GM19023 (cell line): Measurements from ENCODE around the gene CARD11.
"Not testable (repeated sequence)": the region's sequence is repeated elsewhere in the genome, so short reads cannot be mapped to it uniquely, and the experiment has no call there.

ENCODE experiments used
- ATAC-seq: cut with Tn5 transposase; IDR thresholded peaks from one replicate; pipeline ENCODE4 v1.9.1; 2021; ENCODE audit warnings: mild to moderate bottlenecking, moderate library complexity; ENCODE audit not compliant: unreplicated experiment

Gene CARD11

DNA sequence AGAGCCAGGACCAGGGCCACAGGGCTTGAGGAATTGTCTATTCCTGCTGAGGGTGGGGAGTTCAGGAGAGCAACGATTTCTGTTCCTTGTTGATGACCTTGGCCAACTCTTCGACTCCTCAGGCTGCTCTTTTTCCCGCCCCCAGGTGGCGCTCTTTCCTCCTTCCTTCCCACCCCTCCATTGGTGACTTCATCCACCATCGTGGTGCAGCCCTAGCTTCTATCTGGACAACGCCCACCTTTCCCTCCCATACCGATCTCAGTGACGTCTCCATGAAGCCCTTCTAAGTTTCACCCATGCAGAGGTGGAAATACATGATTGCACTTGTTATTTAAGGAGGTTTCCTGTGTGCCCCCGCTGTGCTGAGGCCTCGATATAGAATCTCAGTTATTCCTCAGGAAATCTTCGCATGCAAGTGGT is 22.1 kb upstream of the CARD11 start:
- peak; percentile 42 for ATAC-seq

DNA sequence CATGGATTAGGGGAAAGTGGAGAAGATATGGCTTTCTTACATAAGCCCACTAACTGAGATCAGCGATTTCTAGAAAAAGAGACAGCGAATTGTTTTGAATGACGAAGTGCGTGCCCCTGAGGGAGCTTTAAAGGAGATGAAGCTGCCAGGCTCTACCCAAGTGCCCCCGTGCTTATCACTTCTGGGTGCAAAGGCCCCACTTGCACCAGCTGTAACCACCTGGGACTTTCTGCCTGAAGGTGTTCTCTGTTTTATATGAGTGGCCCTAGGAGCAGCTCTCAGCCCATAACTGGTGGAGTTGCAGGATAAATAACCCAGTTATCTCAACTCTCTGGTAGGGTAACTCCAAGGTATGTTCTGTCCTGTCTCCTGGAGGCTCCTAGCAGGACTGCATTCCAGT is 20.4 kb upstream of the CARD11 start:
- no peak for ATAC-seq

DNA sequence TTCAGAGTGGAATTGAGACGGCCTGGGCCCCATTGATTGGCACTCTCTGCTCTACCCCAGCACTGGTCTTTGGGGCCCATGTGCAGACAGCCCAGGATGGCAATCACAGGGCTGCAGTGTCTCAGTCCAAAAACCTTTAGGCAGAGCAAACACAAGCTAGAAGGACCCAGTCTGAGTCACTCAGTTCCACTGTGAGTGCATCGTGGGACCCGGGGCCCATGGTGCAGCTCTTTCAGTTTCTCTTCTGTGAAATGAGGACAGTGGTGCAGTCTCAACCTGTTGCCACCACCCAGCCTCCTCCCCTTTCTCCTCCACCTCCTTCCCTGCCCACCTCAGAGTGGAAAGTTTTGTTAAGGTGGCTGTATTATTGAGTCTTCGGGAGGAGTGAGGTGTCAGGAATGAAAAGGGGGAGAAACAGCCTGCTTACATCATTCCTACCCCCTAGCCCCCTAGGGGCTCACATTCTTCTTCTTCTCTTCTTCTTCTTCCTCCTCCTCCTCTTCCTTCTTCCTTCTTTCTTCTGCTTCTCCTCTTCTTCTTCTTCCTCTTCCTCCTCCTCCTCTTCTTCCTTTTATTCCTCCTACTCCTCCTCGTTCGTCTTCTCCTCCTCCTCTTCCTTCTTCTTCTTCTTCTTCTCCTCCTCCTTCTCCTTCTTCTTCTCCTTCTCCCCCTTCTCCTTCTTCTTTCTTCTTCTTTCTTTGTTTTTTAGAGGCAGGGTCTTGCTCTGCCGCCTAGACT is 19.5 kb upstream of the CARD11 start:
- peak; percentile 91 for ATAC-seq

DNA sequence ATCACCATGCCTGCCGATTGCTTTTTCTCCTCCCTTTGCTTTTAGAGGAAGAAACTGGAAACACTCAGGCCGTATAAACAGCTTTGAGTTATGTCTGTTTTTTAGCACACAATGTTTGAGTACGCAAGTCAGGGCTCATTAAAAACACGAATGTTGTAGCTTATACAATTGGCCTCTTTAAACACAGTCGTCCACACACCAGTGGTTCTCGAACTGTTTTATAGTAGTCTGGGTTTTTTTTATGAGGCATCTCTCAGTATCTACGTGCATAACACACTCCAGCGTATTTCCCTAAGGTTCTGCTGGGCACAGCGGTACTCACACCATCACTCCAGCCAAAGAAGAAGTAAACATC is 13.4 kb upstream of the CARD11 start:
- ATAC-seq, result no peak

DNA sequence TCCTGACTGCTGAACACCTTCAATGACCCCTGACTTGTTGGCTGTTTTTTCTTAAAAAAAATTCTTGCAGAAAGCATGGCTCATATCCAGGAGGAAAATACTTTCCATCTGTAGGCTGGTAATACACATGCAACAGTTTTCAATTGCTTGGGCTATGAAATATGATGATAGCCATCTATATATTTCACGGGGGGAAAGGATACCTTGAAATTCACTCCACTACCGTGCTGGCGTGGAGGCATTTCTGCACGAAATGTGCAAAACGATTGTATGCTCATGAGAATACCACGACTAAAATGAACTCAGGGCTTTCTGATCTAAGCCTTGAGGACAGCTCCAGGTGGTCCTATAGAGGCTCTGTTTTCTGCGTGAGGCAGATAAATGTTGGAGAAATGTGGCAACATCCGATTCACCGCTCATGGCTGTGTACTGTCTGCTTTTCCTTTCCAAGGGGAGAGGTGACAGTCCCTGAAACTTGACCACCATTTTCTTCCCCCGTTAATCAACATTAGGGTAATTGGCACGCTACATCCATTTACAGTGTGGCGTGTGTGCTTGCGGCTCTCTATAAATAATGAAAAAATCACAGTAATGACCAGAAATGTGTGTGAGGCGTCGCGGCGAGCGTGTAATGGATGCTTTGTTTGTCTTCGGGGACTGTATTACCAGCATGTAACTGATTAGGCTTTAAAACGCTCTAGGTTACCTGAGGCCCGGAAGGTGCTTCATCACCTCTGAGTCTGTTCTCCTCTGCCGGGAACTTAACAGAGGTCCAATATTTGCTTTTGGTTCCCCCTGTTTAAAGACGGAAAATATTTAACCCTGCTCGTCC is 12.8 kb upstream of the CARD11 start:
- no peak for ATAC-seq

DNA sequence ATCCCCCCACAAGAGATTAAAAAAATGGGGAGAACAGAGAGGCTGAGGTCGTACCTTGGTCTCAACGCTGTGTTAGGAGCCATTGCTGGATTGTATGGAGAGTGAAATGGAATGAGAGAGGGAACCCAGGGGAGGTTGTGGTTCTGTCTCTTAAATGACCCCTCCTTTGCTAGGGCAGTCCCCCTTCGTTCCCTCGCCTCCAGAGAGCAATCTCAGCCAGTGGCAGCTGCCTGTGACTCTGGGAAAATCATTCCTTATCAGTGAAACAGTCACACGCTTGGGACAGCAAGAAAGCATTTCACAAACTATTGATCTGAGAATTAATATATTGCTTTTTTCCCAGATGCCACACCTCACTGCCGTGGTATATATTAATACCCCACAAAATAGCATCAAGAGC is 12.0 kb upstream of the CARD11 start:
- no peak for ATAC-seq

DNA sequence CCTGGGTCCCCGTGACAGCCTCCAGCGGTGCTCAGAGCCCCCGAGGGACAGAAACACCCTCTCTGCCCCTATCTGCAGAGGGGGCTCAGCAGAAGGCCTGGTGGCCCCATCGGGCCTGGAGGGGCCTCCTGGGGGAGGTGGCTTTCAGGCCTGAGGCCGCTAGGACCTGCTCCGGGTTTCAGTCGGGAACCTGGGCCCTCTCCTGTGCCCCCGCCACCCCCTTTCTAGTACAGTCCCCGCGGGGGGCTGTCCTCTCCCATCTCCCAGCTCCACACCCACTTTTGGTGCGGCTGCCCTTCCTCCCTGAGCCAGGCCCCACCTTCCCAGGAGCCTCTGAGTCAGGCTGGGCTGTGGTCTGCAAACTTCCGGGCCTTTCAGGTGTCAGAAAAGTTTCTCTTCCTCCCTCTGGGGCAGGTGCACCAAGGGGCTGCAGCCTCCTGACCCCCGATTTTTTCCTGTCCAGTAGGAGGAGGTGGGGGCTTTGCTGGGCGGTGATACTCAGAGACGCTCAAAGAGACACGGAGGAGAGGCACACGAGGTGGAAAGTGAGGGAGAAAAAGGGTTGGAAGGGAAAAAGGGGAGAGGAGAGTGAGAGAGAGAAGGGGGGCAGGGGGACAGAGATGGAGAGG is 692 bp downstream of the CARD11 start:
- ATAC-seq, result peak; percentile 69

DNA sequence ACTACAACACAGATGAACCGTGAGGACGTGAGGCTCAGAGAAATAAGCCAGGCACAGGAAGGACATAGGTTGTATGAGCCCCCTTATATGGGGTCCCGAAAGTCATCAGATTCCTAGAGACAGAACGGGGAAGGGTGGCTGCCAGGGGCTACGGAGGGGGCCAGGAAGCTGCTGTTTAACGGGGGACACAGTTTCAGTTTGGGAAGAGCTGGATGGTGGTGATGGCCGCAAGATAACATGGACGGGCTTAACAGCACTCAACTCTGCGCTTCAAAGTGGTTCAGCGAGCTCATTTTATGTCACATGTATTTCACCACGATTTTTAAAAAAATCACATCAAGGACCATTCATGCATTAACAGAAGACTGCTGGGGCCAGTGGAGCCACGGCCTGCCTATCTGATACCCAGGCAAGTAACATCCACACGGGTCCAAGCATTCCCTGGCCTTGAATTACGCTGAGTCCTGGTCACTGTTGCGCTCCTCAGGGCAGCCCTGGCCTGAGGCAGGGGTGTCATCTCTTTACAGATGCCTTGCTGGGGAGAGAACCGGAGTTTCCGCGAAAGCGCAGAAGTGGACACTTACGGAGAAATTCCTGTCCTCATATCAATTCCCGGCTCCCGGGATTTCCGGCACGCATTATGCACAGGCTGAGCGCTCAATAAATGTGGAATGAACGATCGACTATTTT is 1.5 kb downstream of the CARD11 start:
- no peak for ATAC-seq

DNA sequence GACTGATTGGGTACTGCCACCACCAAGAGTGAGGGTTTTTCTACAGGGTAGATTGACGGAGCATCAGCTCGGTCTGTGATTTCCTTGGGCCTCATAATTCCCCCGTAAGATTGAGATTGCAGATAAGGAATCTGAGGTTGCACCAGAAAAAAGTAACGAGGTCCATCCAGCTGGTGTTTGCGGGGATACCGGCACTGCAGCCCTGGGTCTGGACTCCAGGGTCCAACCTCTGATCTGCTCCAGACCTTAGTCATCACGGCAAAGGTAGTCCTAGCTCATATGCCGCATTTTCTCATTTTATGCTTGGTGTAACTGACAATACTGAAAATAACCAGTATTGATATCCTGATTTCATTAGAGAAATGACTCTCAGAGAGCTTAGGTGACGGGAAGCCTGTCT is 3.9 kb downstream of the CARD11 start:
- ATAC-seq, result no peak

DNA sequence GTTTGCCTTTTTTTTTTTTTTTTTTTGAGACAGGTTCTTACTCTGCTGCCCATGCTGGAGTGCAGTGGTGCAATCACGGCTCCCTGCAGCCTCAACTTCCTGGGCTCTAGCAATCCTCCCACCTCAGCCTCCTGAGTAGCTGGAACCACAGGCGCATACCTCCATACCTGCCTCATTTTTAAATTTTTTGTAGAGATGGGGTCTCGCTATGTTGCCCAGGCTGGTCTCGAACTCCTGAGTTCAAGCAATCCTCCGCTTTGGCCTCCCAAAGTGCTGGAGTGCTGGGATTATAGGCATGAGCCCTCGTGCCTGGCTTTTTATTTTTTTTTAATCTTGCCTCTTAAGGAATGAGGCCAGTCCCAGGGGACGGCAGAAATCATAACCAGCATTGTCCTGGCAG is 5.7 kb downstream of the CARD11 start:
- not testable (repeated sequence) for ATAC-seq

DNA sequence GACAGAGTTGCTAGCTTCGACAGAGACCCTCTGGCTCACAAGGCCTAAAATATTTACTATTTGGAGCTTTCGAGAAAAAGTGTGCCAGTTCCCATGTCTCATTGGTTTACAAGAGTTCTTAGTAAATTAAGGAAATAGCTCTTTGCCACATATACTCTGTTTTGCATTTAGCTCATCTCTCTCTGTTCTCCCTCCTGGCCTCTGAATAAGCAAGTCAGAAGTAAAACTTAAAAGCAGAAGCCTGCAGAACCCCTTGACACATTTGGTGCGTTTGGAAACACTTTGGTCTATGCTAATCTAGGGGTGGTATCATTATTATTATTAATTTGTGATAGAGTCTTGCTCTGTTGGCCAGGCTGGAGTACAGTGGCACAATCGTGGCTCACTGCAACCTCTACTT is 6.4 kb downstream of the CARD11 start:
- no peak for ATAC-seq

DNA sequence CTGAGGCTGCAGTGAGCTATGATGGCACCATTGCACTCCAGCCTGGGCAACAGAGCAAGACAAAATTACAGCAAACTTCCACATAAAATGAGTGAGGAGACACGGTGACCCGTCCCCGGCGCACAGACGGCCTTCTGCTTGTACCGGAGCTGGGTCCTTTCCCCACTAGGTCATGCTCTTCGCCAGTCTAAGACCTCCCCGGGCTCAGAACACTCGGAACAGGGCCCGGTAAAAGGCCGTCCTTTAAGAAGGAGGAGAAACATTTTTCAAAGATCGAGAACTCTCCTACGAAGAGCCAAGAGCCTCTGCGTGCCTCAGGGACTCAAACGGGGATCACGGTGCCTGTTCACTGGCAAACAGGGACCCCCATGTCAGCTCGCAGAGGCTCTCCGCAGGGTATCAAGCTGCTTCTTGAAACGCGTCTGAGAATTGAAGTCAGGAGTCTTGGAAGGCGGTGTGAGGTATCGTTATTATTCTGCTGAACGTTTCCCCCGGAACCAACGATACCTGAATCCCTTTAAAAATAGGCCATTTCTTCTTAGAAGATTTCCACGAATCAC is 9.0 kb downstream of the CARD11 start:
- ATAC-seq, result no peak

DNA sequence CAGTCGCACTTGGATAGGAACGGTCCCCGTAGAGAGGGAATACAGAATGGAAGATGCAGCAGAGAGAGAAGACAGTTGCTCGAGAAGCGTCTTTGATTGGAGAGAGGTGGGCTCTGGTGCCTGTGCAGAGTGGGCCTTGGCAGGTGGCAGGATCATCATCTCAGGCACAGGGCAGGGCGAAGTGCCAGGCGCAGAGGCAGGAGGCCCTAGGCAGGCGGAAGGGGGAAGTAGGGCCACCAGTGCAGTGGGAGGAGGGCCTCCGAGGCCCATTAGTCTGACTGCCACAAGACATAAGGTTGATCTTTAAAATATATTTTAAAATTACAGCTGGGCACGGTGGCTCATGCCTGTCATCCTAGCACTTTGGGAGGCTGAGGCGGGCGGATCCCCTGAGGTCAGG is 10.1 kb downstream of the CARD11 start:
- ATAC-seq, result no peak

DNA sequence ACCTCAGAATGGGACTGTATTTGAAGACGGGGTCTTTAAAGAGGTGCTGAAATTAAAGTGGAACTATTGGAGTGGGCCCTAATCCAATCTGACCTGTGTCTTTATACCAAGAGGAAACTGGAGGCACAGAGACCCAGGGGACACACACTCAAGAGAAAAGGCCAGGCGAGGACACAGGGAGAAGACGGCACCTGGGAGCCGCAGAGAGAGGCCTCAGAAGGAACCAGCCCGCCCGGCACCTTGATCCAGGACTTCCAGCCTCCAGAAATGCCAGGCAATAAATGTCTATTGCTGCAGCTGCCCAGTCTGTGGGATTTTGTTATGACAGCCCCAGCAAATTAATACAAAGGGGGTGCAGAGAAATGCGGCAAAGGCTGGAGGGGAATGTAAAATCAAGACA is 10.5 kb downstream of the CARD11 start:
- no peak for ATAC-seq

DNA sequence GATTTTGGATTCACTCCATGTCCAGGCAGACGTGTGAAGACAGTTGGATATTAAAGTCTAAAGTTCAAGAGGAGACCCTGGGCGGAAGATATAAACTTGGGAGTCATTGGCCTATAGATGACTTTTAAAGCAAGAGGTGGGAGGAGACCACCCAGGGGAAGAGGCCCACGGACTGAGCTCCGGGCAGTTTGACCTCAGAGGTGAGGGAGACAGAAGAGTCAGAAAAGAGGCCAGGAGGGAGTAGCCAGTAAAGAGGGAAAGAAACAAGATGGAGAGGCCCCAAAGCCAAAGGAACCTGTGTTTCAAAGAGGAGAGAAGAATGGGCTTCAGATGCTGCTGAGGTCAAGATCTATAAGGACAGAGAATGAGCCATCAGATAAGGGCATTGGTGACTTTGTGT is 11.4 kb downstream of the CARD11 start:
- ATAC-seq, result no peak

DNA sequence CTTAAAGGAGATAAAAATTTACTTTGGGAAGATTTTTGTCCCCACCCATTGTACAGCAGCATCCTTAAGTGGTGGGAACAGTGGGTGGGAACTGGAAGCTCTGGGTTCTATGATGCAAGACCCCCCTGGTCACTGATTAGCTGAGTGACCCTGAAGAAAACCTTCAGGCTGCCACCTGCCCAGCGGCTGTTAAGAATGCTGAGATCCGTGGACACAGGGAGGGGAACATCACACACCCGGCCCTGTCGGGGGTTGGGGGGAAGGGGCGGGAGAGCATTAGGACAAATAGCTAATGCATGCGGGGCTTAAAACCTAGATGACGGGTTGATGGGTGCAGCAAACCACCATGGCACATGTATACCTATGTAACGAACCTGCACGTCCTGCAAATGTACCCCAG is 14.5 kb downstream of the CARD11 start:
- no peak for ATAC-seq

DNA sequence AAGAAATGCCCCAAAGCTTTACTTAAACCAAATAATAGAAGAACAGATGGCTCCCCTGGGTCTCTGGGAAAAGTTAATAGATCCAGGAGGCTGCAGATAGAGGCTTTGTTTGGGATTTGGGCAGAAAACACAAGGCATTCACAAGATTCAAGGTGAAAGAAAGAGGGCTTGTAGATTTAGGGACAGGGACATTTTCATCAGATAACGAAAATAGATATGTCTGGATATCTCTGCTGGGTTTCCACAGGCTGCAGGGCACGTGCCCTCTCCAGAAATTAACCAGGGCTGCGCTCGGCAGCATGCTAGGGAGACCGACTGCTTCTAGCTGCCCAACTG is 14.9 kb downstream of the CARD11 start:
- ATAC-seq, result no peak

DNA sequence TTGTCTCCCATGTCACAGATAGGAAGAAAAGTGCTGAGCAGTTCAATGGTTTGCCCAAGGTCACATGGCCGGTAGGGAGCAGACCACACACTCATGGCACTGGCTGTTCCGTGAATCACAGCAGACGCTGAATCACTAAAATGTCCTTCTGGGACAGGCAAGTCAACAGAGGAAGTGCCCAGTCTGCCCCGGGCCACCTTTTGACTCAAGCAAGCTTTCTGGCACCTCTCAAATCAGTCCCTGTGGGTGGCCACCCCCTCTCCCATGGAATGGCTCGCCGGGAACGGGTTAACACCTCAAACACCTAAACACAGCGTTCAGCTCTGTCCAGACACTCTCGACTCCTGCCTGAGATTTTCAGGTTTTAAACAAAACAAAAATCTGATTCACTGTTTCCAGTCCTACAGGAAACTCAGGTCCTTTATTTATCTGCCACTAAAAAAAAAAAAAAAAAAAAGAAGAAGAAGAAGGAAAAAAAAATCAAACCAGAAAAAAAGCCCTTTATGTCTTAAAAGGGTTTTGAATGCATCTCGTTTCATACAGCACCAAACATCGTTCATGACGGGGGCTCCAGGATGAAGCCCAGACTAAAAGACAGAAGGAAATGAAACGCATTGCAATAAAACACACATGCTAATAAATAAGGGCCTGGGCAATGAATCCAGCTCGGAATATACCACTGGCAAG is 15.5 kb downstream of the CARD11 start:
- ATAC-seq, result no peak

DNA sequence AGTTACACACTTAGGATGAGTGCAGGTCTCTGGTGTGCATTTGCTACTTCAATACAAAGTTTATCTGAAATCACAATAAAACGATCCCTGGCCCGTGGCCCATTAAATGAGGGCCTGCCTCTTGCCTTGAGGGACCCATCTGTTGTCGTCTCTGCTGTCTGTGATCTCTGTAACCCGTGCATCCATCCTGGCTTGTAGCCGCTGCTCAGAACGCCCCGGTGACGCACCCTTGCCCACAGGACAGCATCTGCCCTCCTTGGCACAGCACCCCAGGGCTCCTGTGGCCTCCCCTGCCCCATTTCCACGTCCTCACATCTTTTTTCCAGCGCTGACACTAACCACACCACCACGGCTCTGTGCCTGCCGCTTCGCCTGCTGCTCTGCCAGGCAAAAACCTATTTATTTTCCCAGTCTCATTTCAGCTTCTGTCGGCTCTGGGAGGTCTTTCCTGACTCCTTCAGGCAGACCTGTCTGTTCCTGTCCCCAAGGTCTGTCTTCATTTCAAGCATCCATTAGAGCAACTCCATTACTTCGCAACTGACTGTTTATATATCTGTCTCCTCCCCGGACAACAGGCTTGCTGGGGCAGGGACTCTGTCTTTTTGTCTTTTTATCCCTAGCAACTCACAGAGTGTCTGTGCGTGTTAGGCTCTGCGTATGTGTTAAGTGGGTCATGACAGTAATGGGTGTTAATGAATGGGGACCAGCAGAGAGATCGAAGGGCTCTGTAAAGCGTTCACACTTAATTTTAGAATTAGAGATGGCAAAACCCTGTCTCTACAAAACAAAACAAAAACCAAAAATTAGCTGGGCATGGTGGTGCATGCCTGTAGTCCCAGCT is 16.4 kb downstream of the CARD11 start:
- ATAC-seq, result no peak

DNA sequence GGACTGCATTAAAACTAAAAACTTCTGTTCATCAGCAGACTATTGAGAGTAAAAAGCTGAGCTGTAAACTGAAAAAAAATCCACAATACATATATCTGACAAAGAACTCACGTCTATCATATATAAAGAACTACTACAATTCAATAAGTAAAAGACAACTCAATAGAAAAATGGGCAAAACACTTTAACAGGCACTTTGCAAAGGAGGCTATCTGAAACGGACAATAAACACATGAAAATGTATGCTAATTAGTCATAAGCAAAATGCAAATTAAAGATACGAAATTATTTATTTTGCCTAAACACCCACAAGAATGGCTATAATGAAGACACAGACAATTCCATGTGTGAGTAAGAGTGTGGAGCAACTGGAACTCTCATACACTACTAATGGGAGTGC is 18.1 kb downstream of the CARD11 start:
- no peak for ATAC-seq
